HCT116 (cell line): ENCODE results near the gene STYXL1. TPM values are rescaled to one million over a fixed set of nuclear protein-coding genes. Genes with fewer than 3 reads are reported as not detected.

Source experiments
- ATAC-seq: fragments of 200-7000 bp; cut with Tn5 transposase; 2 replicates; pipeline ENCODE4 v1.9.1; 2020; ENCODE audit warnings: mild to moderate bottlenecking, moderate library complexity
- BruUV-seq: library from RNA; stranded (reverse); fragments of 400-500 nt; replicated peaks from 2 replicates; lab custom pipeline; 2021; lab: Mats Ljungman, UMichigan
- CTCF ChIA-PET: fragments of 300-600 bp; sonication (Branson Sonifier 250); formaldehyde crosslinking; loops from one replicate; lab custom pipeline; 2021; ENCODE audit warnings: antibody characterized with exemption; lab: Charles Lee
- POLR2A ChIA-PET: fragments of 300-600, 350-600 bp; sonication (Branson Sonifier 250); formaldehyde crosslinking; loops from one replicate; lab custom pipeline; 2021; ENCODE audit warnings: antibody characterized with exemption; lab: Charles Lee
- RAD21 ChIA-PET, 2 experiments: fragments of 300-600 bp; sonication (Branson Sonifier 250); formaldehyde crosslinking; loops; one replicate each; lab custom pipeline; 2023; ENCODE audit warnings: low total read pairs in 2 of 2; ENCODE audit not compliant: uncharacterized antibody in 2 of 2, unreplicated experiment in 2 of 2, low non-redundant PET in 1 of 2; lab: Charles Lee
- DNase-seq: peaks from one replicate; pipeline ENCODE4 v3.0.0-alpha.2; 2010; ENCODE audit warnings: low read depth, low spot score
- H2AFZ ChIP-seq: fragments of 200-600 bp; shearing (Covaris generic), sonication (generic); 2 replicates; pipeline ENCODE4 v1.6.1; 2017; ENCODE audit warnings: low read depth, mixed run types, mixed read lengths, antibody characterized with exemption, low read length; ENCODE audit not compliant: poor library complexity, severe bottlenecking
- H3K27ac ChIP-seq: 2 replicates; pipeline ENCODE4 v1.5.1; 2012; ENCODE audit warnings: low read depth, low read length
- H3K27me3 ChIP-seq: fragments of 200-600 bp; sonication (generic); 2 replicates; pipeline ENCODE4 v1.6.1; 2016; ENCODE audit warnings: mixed run types, low read length, mixed read lengths; ENCODE audit not compliant: insufficient read depth
- H3K36me3 ChIP-seq, 2 experiments: fragments of 200-500 bp in 1 of 2; fragments of 200-600 bp in 1 of 2; sonication (Bioruptor generic) in 1 of 2; sonication (generic) in 1 of 2; 2 replicates each; pipeline versions ENCODE4 v1.5.1 to v1.6.1; 2014 to 2016; ENCODE audit warnings: low read length in 2 of 2, inconsistent platforms in 1 of 2, mixed read lengths in 1 of 2, mixed run types in 1 of 2; ENCODE audit not compliant: insufficient read depth in 2 of 2, control insufficient read depth in 1 of 2
- H3K4me1 ChIP-seq, 2 experiments: fragments of 200-600 bp in 1 of 2; sonication (generic) in 1 of 2; 2 replicates each; pipeline versions ENCODE4 v1.5.1 to v1.6.1; 2012 to 2017; ENCODE audit warnings: low read length in 2 of 2, inconsistent platforms in 1 of 2, mild to moderate bottlenecking in 1 of 2, mixed read lengths in 1 of 2, mixed run types in 1 of 2, moderate library complexity in 1 of 2; ENCODE audit not compliant: insufficient read depth in 2 of 2, control insufficient read depth in 1 of 2
- H3K4me2 ChIP-seq: fragments of 200-600 bp; sonication (generic); 2 replicates; pipeline ENCODE4 v1.6.1; 2017; ENCODE audit warnings: mixed run types, low read length, mixed read lengths
- H3K4me3 ChIP-seq, 2 experiments: fragments of 200-600 bp in 1 of 2; sonication (generic) in 1 of 2; replicated peaks in 1 of 2; 2 replicates each; pipeline ENCODE4 v1.5.1; 2011 to 2016; ENCODE audit warnings: low read length in 2 of 2, control low read depth in 1 of 2, low read depth in 1 of 2, mild to moderate bottlenecking in 1 of 2, mixed read lengths in 1 of 2, mixed run types in 1 of 2
- H3K79me2 ChIP-seq: fragments of 200-600 bp; sonication (generic); 2 replicates; pipeline ENCODE4 v1.6.1; 2017; ENCODE audit warnings: mild to moderate bottlenecking, mixed run types, low read length, moderate library complexity, mixed read lengths; ENCODE audit not compliant: insufficient read depth
- H3K9ac ChIP-seq: fragments of 200-600 bp; sonication (generic); 2 replicates; pipeline ENCODE4 v1.6.1; 2016; ENCODE audit warnings: low read length, mixed read lengths
- H3K9me2 ChIP-seq: fragments of 200-600 bp; sonication (generic), shearing (Covaris generic); 2 replicates; pipeline ENCODE4 v1.6.1; 2017; ENCODE audit warnings: mixed run types, mild to moderate bottlenecking, moderate library complexity; ENCODE audit not compliant: insufficient read depth
- H3K9me3 ChIP-seq, 2 experiments: fragments of 200-500 bp in 1 of 2; fragments of 200-600 bp in 1 of 2; sonication (Bioruptor generic) in 1 of 2; sonication (generic) in 1 of 2; 2 replicates each; pipeline ENCODE4 v1.6.1; 2014 to 2017; ENCODE audit warnings: low read length in 2 of 2, mixed read lengths in 2 of 2, inconsistent platforms in 1 of 2, low read depth in 1 of 2, mild to moderate bottlenecking in 1 of 2, mixed run types in 1 of 2, moderate library complexity in 1 of 2; ENCODE audit not compliant: control insufficient read depth in 1 of 2, insufficient read depth in 1 of 2
- H4K20me1 ChIP-seq: fragments of 200-600 bp; sonication (generic), shearing (Covaris generic); 2 replicates; pipeline ENCODE4 v1.6.1; 2017; ENCODE audit warnings: mixed run types, mild to moderate bottlenecking, moderate library complexity; ENCODE audit not compliant: insufficient read depth
- CBX3 ChIP-seq: IDR thresholded peaks from 2 replicates; pipeline ENCODE4 v1.6.1; 2012; ENCODE audit warnings: low read depth
- CEBPB ChIP-seq: IDR thresholded peaks from 2 replicates; pipeline ENCODE4 v1.6.1; 2012; ENCODE audit warnings: low read depth
- EZH2phosphoT487 ChIP-seq: fragments of 200-600 bp; IDR thresholded peaks from 2 replicates; pipeline ENCODE4 v1.6.1; 2018; ENCODE audit warnings: antibody characterized with exemption, borderline replicate concordance
- JUND ChIP-seq: IDR thresholded peaks from 2 replicates; pipeline ENCODE4 v1.6.1; 2012
- POLR2A ChIP-seq: IDR thresholded peaks from 2 replicates; pipeline ENCODE4 v1.7.0; 2011; ENCODE audit warnings: borderline replicate concordance; ENCODE audit not compliant: insufficient read depth, insufficient read length; ENCODE audit errors: extremely low read depth
- POLR2AphosphoS5 ChIP-seq: IDR thresholded peaks from 2 replicates; pipeline ENCODE4 v1.6.1; 2011; ENCODE audit warnings: mild to moderate bottlenecking, low read depth, low read length, moderate library complexity
- SIN3A ChIP-seq: IDR thresholded peaks from 2 replicates; pipeline ENCODE4 v1.6.1; 2012; ENCODE audit warnings: low read depth
- SRF ChIP-seq: IDR thresholded peaks from 2 replicates; pipeline ENCODE4 v1.6.1; 2012; ENCODE audit warnings: low read depth
- TCF7L2 ChIP-seq: IDR thresholded peaks from 2 replicates; pipeline ENCODE4 v1.7.0; 2011; ENCODE audit warnings: borderline replicate concordance, inconsistent platforms; ENCODE audit not compliant: insufficient read depth, insufficient read length; ENCODE audit errors: extremely low read depth
- YY1 ChIP-seq: IDR thresholded peaks from 2 replicates; pipeline ENCODE4 v1.6.1; 2011; ENCODE audit warnings: low read length, low read depth, moderate library complexity, mild to moderate bottlenecking; ENCODE audit not compliant: insufficient replicate concordance; ENCODE audit errors: extremely low read depth
- ZFX ChIP-seq: fragments of 450-650 bp; IDR thresholded peaks from 2 replicates; pipeline ENCODE4 v1.6.1; 2017
- ZNF274 ChIP-seq: fragments of 200-500 bp; sonication (Bioruptor generic); IDR thresholded peaks from 2 replicates; pipeline ENCODE4 v1.6.1; 2014; ENCODE audit warnings: mild to moderate bottlenecking, low read depth, low read length, inconsistent platforms
- intact Hi-C: fragments of 100-400 bp; cut with micrococcal nuclease; formaldehyde crosslinking; loops from 2 replicates; pipeline ENCODE4 v1.10.0; 2022
- total RNA-seq: library from RNA; stranded (reverse); gene quantifications from one replicate; pipeline ENCODE4 v1.2.1, GENCODE V29; 2021; ENCODE audit not compliant: unreplicated experiment
- TF ChIP-seq, protein P1 (sequence below): IDR thresholded peaks from 2 replicates; pipeline ENCODE4 v1.6.1; 2012
- TF ChIP-seq, protein P2 (sequence below): IDR thresholded peaks from 2 replicates; pipeline ENCODE4 v1.6.1; 2012

The STYXL1 gene
- total RNA-seq, 1 experiment from 2014 or later = 32.5 TPM

DNA sequence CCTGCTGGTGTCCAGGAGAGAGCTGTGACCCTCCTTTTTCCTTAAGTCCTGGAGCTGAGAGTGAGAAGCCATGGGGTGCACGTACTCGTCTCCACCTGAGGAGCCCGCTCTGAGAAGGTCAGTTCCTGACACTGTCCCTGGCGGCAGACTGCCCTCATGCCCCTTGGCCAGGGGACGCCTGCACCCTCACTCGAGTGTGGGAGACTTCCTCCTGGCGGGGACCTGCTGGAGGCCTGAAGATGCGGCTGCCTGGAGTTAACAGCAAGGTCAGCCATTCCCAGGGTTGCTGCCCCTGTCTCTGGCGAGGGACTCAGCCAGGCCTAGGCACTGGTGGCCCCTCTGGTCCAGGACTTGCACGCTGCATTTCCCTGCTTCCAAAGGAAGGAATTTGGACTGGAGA, 79.8 kb downstream of the STYXL1 start:
- Histone ChIP-seq H3K4me2 (no peak overlapping the region), H3K27me3 (no peaks in the 10 kb centered on the region), H3K36me3 (0 out of 4 replicates have a peak, but pooled peaks cover 0 to under 1% of the 10 kb centered on the region in 2 experiments), H3K4me1 (no peaks in the 10 kb centered on the region), H3K9ac (no peak overlapping the region), H3K4me3 (no peak overlapping the region), H4K20me1 (no peaks in the 10 kb centered on the region), H3K79me2 (no peaks in the 10 kb centered on the region), H3K9me2 (no peaks in the 10 kb centered on the region), H3K27ac (no peak overlapping the region), H3K9me3 (no peaks in the 10 kb centered on the region), H2AFZ (no peak overlapping the region)
- intact Hi-C loops = no loop called here
- ChIA-PET CTCF (no interaction called here), RAD21 (no interaction called here), POLR2A (no interaction called here)
- no TSS peak for BruUV-seq
- no peak for DNase-seq
- TF ChIP-seq ZFX = no peak
- TF ChIP-seq POLR2A = no peak
- TF ChIP-seq SIN3A = no peak
- TF ChIP-seq, protein P1, sequence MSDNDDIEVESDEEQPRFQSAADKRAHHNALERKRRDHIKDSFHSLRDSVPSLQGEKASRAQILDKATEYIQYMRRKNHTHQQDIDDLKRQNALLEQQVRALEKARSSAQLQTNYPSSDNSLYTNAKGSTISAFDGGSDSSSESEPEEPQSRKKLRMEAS = no peak
- TF ChIP-seq YY1 = no peak
- no peak for TF ChIP-seq POLR2AphosphoS5
- no peak for ATAC-seq

DNA sequence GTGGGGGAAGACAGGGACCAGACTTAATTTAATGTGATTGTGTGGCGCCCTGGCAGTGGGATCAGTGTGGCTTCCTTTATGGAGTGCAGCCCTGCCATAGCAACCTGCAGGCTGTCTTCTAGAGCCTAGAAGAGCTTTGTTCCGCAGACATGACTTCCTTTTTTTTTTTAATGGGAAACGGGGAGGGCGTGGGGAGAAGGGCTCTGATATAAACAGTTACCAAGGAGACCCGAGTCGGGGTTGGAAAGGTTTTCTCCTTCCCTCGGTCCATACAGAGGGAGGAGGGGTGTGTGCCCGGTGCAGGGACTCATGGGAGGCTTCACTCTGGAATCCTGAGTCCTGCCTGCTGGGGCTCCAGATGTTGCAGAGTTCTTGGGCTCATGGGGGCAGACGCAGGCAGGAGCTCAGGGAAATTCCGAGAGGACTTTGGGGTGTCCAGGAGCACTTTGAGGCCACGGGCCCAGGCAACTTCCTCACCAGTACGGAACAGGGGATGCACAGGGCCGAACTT, 80.3 kb downstream of the STYXL1 start:
- no peak overlapping the region for H3K27ac ChIP-seq
- no TSS peak for BruUV-seq
- no peaks in the 10 kb centered on the region for H3K9me2 ChIP-seq
- no peaks in the 10 kb centered on the region for H3K27me3 ChIP-seq
- ChIA-PET POLR2A (no interaction called here), CTCF (no interaction called here), RAD21 (no interaction called here)
- no peaks in the 10 kb centered on the region for H3K4me1 ChIP-seq
- no peaks in the 10 kb centered on the region for H3K36me3 ChIP-seq
- no peak overlapping the region for H2AFZ ChIP-seq
- no peaks in the 10 kb centered on the region for H3K79me2 ChIP-seq
- ATAC-seq (no peak), DNase-seq (no peak)
- H3K4me2 ChIP-seq = no peak overlapping the region
- intact Hi-C loops = no loop called here
- H3K4me3 ChIP-seq = no peak overlapping the region
- no peak overlapping the region for H3K9ac ChIP-seq
- H3K9me3 ChIP-seq = no peaks in the 10 kb centered on the region
- no peak for TF ChIP-seq CBX3
- no peak for TF ChIP-seq ZFX
- TF ChIP-seq, protein P2, sequence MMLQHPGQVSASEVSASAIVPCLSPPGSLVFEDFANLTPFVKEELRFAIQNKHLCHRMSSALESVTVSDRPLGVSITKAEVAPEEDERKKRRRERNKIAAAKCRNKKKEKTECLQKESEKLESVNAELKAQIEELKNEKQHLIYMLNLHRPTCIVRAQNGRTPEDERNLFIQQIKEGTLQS = no peak
- no peak for TF ChIP-seq TCF7L2
- no peak for TF ChIP-seq JUND
- TF ChIP-seq YY1 = no peak
- no peak for TF ChIP-seq SIN3A
- TF ChIP-seq CEBPB = no peak
- no peak for TF ChIP-seq EZH2phosphoT487
- TF ChIP-seq ZNF274 = no peak
- TF ChIP-seq SRF = no peak
- TF ChIP-seq POLR2AphosphoS5 = no peak
- H4K20me1 ChIP-seq = no peaks in the 10 kb centered on the region
